ENCODE results near the gene OSBPL2. TPM values are rescaled to one million over a fixed set of nuclear protein-coding genes. Genes with fewer than 3 reads are reported as not detected.

OSBPL2 gene
- total RNA-seq, 1 donor from 2014 or later: 27.2 TPM

DNA sequence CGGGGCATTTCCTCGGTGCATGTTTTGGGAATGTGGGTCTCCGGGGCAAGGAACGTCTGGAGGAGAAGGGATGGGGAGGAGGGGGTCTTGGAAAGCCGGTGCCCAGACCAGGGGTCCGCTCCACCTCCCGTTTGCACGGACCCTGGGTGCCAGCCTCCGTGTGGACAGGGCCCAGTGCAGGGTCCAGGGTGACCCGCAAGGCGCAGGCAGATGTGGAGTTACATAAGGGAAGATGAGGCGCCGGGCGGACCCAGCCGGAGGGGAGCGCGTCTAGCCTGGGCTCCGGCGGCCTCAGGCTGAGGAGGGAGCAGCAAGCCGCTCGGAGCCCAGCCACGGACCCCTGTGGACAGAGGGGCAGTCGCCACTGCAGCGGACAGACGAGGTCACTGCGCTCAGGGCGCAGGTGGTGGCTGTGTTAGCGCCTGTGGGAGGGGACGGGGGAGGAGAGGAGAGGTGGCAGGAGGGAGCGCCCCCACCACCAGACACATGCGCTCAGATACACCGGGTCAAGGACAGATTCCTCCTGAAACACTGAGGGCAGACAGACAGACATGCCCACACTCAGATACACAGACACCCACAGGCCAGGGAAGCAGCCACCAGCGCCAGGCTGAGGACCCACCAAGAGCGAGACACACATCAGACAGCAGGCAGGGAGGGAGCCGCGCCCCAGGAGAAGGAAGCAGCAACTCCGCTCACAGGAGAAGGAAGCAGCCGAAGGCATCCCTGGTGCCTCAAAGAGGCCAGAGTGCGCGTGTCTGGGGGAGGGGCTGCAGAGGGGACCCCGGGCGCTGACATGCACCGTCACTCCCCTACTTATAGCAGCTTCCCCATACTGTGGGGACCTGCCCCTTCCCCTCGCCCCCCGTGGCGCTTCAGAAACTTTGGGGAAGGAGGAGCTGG, 17.4 kb upstream of the OSBPL2 start:
- intact Hi-C loops (cut with micrococcal nuclease): no loop called here

GRCh38 chr20:62222266-62222850, 16.0 kb upstream of the OSBPL2 start:
- intact Hi-C loops (cut with micrococcal nuclease): no loop called here

DNA sequence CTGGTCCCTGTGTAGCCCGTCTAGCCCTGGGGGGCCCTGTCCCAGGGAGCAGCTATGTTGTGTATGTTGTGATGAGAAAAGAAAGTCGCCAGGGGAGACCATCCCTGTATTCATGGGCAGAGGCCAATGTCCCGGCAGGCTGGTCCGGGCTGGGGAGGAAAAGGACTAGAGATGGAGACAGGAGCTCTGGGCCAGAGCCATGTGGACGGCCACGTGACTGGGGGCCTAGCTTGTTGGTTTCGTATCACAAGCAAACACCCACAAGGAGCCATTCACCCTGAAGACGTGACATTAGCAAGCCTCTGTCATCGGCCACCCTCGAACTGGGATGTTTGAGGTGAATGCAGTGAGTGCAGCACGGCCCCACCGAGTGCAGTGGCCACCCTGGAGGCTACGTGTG, 15.3 kb upstream of the OSBPL2 start:
- intact Hi-C loops (cut with micrococcal nuclease): no loop called here

GRCh38 chr20:62223571-62223970, 14.8 kb upstream of the OSBPL2 start:
- intact Hi-C loops (cut with micrococcal nuclease): no loop called here

GRCh38 chr20:62224113-62224855, 14.0 kb upstream of the OSBPL2 start:
- intact Hi-C loops (cut with micrococcal nuclease): no loop called here

GRCh38 chr20:62225026-62225425, 13.3 kb upstream of the OSBPL2 start:
- intact Hi-C loops (cut with micrococcal nuclease): no loop called here

GRCh38 chr20:62225820-62226635, 12.3 kb upstream of the OSBPL2 start:
- intact Hi-C loops (cut with micrococcal nuclease): no loop called here

DNA sequence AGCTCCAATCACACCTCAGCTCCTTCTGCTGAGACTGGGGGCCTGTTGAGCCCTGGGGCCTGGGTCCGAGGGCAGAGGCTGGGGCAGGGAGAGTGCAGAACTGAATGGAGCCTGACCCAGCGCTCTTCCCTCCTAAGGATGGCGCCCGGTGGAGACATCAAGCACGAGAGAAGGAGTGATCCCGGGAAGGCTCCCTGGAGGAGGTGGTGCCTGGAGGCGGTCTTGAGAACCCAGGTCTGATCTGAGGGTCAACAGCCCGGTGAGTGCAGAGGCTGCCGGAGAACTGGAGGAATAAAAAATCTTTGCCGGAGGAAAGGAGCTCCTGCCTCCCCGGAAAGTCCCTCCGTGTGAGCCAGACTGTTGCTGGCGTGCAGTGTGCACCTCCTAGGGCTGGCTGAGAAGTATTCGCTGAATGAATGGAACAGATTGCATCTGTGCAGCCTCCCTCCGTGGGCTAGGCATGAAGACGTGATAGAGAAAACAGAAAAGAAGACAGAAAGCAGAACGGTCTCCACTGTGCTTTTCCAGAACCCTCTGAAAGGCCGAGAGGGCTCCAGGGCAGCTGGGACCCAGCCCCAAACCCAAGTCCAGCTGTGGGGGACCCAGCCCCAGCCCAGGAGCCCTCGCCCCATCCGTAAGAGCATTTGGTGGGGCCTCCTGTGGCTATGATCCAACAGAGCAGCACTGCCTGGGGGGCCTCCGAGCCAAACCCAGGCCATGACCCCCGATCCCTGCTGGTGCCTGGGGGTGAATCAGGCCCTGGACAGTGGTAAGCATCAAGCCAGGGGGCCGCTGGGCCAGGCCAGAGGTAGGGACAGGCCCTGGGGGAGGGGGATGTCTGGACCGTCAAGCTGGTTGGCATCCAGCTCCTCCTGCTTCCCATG, 11.4 kb upstream of the OSBPL2 start:
- intact Hi-C loops (cut with micrococcal nuclease): no loop called here

DNA sequence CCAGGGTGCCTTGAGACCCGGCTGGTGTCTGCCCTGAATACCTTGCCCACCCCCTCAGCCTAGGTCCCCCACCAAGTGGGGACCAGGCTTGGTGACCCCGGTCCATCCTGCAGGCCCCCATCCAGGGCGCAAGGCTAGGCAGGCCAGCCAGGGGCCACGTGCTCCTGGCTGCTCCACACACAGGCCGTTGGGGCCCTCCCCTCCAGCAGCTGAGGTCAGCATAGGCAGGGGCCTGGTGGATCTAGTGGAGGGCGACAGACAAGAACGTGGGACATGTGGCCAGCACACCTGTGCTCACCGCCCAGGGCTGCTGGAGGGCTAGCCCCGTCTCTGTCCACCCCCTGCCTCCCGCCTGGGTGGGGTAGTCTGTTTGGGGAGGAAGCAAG, 10.7 kb upstream of the OSBPL2 start:
- intact Hi-C loops (cut with micrococcal nuclease): no loop called here

GRCh38 chr20:62227977-62228958, 10.1 kb upstream of the OSBPL2 start:
- intact Hi-C loops (cut with micrococcal nuclease): no loop called here

- intact Hi-C loops (cut with micrococcal nuclease): no loop called here
These were observed 9.3 kb upstream of the OSBPL2 start for GRCh38 chr20:62228982-62229545.

- intact Hi-C loops (cut with micrococcal nuclease): no loop called here
These were observed 8.7 kb upstream of the OSBPL2 start for GRCh38 chr20:62229667-62230066.

DNA sequence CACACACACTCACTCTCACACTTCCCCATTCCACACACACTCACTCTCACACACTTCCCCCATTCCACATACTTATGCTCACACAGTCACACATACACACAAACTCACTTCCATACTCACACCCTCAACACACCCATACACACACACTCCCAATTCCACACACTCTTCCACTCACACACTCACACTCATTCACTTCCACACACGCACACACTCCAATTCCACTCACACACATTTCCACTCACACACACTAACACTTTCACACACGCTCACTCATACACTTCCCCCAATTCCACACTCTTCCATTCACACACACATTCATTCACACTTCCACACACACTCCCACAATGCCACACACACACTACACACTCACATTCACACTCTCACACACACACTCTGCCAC, 8.0 kb upstream of the OSBPL2 start:
- intact Hi-C loops (cut with micrococcal nuclease): no loop called here

DNA sequence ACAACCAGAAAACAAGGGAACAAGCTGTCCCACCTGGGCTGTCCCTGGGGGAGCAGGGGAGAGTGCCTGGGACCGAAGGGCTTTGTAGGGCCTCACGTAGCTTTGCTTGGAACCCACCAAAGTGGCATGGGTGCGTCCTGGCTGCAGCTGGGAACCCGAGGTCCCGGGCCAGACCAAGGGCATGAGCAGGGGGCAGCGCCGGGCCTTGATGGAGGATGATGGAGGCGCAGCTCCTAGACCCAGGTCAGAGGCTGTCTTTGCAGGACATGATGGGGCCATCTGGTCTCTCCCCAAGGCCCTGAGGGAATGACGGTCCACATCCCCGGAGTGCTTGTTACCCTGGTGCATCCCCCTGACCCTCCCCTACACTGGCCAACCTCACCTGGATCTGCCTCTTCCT, 7.6 kb upstream of the OSBPL2 start:
- intact Hi-C loops (cut with micrococcal nuclease): no loop called here

- intact Hi-C loops (cut with micrococcal nuclease): no loop called here
These were observed 7.0 kb upstream of the OSBPL2 start for GRCh38 chr20:62231292-62231691.

DNA sequence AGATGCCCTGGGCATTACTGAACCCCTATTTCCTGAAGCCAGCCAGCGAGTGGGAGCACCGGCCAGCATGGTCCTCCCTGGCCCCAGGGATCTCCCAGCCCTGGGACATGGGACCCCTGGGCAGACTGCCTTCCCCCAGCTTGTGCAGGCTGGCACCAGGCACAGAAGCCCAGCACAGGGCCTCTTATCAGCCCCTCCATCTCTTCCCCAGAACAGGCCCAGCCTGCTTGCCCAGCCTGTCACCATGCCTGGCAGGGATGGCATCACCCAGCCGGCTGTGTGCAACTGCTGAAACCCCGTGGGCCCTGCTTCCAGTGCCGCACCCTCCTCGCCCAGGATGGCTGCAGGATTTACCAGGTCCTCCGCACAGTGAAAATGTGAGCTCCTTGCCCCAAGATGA, 6.1 kb upstream of the OSBPL2 start:
- intact Hi-C loops (cut with micrococcal nuclease): no loop called here

GRCh38 chr20:62232770-62233645, 5.3 kb upstream of the OSBPL2 start:
- intact Hi-C loops (cut with micrococcal nuclease): no loop called here

DNA sequence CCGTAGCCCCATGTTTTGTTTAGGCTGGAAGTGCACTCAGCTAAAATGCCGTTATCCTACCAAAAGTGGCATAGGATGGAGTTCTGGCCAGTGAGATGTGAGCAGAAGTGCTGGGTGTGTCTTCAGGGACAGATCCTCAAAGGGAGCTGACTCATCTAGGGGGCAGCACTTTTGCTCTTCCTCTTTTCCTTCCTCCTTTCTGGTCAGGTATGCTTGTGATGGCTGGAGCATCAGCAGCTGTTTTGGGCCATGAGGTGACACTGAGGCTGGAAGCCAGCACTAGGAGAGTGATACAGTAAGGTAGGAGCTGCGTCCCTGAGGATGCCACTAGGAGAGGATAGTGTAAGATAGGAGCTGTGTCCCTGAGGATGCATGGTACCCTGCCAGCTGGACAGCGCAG, 4.6 kb upstream of the OSBPL2 start:
- intact Hi-C loops (cut with micrococcal nuclease): no loop called here
